GM21737 (cell line): ENCODE measurements around the gene RPS3.
"Not testable (repeated sequence)": the region's sequence is repeated elsewhere in the genome, so short reads cannot be mapped to it uniquely, and the experiment has no call there.

ENCODE experiments used
- ATAC-seq: cut with Tn5 transposase; IDR thresholded peaks from one replicate; pipeline ENCODE4 v1.9.1; 2021; ENCODE audit warnings: mild to moderate bottlenecking, moderate library complexity; ENCODE audit not compliant: unreplicated experiment

Gene RPS3

GRCh38 chr11:75413146-75413545 lies 13.8 kb downstream of the RPS3 start:
- ATAC-seq = not testable (repeated sequence)

DNA sequence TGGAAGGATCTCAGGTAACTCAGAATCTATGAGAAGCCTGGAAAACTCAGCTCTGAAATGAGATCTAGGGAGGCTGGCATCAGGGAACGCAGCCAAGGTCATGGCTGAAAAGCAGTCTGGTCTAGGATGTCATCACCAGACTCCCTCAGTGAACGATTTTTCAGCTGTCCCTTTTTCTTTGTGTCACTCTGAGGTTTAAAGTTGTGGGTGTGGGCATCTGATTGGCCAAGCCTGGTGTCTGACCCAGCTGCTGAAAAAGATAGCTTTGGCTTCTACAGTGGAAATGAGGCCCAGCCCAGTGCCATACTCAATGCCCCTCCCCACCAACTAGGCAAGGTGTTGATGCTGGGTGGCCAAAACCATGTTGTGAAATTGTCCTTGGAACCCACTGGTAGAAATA lies 14.5 kb downstream of the RPS3 start:
- no peak for ATAC-seq

DNA sequence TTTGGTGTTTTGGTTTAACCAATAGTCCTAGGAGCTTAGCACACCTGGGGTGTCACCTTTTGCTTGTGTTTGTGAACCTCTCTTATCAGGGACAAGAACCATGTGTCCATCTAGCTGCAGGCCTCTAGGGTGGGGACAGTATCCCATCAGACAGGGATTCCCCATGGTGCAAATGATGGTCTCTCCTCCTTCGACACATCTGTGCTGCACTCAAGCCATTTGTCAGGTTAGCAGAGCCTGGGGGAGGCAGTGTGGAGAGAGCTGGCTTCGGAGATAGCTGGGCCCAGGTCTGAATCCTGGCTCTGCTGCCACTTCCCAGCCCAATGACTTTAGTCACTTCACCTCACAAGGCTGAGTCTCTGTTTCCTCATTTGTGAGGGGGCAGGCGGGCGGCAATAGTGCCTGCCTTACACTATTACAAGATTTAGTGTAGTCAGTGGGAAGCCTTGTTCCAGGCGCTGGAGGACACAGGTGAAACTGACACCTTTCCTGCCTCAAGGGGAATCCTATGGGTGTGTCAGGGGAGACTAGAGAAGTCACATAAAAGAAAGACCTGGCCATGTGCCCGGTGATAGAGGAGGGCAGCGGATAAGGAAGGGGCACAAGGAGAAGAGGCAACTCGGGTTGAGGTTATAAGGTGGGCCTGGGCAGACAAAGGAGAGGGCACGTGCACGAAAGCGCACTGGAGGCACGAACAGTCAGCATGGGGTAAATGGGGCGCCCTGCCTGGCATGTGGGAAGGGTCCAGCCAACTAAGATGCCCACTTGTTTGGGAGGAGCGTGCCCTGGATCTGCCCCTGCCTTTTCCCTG lies 21.1 kb downstream of the RPS3 start:
- ATAC-seq = no peak

GRCh38 chr11:75421035-75421602 lies 21.8 kb downstream of the RPS3 start:
- no peak for ATAC-seq

GRCh38 chr11:75421902-75422247 lies 22.6 kb downstream of the RPS3 start:
- no peak for ATAC-seq

- ATAC-seq = no peak
Observed at GRCh38 chr11:75422248-75423231, 23.2 kb downstream of the RPS3 start.

DNA sequence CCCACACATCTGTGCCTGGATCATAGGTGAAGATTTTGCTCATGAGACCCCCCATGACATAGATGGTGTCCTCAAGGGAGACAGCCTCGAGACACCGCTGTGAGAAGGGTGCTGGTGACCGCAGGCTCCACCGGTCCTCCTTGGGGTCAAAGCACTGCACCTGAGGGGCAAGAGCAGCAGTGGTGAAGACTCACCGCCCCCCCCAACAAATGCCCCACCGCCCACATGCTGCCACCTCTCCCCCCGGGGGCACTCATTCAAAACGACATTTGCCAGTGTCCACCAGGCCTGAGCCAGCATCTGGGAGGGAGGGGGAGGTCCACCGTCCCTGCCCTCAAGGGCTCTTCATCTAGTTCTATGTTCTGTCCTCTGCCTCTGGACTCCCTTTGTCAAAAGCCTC lies 24.4 kb downstream of the RPS3 start:
- no peak for ATAC-seq

DNA sequence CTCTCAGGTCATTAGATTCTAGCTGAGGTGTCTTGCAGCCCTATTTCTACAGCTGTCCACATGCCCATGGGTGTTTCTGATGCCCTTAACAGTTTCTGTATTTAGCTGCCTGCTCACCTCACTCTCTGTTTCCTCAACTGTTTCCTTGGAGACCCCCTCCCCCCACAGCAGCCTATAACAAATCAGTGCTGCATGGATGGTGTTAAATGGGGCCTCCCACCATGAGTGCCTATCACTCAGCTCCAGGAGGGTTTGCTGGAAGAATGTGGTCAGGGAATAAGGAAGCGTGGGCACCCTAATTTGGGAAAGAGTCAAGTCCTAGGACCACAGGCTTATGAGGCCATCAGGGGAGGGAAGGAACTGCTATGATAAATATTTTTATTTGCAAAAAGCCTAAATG lies 25.1 kb downstream of the RPS3 start:
- ATAC-seq = no peak

GRCh38 chr11:75425422-75425821 lies 26.1 kb downstream of the RPS3 start:
- ATAC-seq = no peak

DNA sequence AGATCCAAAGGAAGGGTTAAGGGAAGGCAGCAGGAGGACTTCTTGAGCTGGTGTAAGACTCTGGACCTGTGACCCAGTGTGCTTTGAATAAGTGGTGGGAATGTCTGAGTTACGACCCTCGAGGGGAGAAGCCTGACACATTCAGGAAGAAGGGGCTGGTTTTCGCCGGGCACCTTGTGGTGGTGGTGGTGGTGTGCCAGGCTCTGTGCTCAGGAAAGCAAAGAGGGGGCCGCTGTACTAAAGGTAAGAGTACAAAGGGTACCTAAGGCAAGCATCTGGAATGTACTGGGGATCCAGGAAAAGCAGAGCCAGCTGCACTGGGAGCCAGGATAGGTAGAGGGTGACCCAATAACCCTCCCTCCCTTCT lies 27.4 kb downstream of the RPS3 start:
- ATAC-seq = no peak

- no peak for ATAC-seq
Observed at GRCh38 chr11:75427181-75427580, 27.9 kb downstream of the RPS3 start.

DNA sequence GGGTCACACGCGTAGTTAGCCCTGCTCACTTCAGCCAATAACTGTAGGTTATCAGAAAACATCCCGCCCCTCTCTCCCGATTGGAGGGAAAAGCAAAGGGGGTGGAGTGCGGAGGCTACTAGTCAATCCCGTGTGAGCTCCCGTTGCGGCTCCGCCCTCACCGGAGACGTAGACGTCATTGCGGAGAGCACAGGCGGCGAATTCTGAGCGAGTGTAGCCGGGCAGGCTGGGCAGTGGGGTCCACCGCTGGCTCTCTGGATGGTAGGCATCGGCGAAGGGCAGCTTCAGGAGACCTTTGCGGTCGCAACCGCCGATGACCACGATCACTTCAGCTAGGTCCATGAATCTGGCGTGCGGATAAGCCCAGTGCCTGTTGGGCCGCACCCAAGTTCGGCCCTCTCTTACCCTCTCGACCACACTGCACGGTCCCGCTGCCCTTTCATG lies 29.0 kb downstream of the RPS3 start:
- no peak for ATAC-seq

- ATAC-seq = no peak
Observed at GRCh38 chr11:75428989-75429640, 29.8 kb downstream of the RPS3 start.

GRCh38 chr11:75429641-75429901 lies 30.3 kb downstream of the RPS3 start:
- ATAC-seq = no peak

DNA sequence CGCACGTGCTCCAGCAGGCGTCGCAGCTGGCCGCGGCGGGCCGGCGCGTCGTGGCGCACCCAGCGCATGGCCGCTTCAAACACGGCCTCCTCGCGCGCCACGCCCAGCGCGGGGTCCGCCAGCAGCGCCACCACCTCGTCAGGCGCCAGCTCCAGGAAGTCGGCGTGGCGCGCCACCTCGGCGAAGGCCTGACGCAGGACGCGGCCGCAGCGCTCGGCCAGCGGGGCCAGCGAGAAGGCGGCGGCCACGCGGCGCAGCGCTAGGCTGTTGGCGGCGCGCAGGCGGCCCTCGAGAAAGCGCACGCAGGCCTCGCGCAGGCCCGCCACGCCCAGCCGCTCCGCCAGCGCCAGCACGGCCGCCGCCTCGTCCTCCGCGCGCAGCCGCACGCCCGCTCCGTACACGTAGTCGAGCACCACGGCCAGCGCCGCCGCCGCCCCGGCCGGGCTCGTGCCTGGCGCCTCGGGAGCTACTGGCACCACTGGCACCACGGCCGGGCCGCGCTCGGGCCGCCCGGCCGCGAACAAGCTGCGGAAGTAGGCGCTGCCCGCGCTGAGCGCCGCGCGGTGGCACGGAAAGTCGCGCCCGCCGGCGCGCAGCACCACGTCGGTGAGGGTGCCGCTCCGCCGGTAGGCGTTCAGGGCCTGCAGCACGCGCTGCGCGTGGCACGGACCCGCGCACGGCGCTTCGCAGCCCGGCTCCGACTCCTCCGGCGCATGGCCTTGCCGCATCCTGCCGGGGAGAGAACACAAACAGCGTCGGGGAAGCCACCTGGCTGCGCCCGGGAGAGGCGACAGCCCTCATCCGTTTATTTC lies 30.8 kb downstream of the RPS3 start:
- ATAC-seq = no peak

- no peak for ATAC-seq
Observed at GRCh38 chr11:75430714-75431532, 31.6 kb downstream of the RPS3 start.

GRCh38 chr11:75431533-75432525 lies 32.5 kb downstream of the RPS3 start:
- ATAC-seq = no peak

- no peak for ATAC-seq
Observed at GRCh38 chr11:75432911-75433321, 33.6 kb downstream of the RPS3 start, which contains the start of gene KLHL35. Gene KLHL35 (minus strand): TSS chr11:75433203. CDS start chr11:75430629, 2,574 bp downstream.
